K562 (cell line): ENCODE results near the gene LAP3. TPM values are rescaled to one million over a fixed set of nuclear protein-coding genes. Genes with fewer than 3 reads are reported as not detected.

Experiments
- ATAC-seq: fragments of 200-7000 bp; cut with Tn5 transposase; 3 replicates; pipeline ENCODE4 v1.9.1; 2020; ENCODE audit warnings: moderate library complexity
- BruUV-seq: library from RNA; stranded (reverse); fragments of 400-500 nt; replicated peaks from 2 replicates; lab custom pipeline; 2021; lab: Mats Ljungman, UMichigan
- CTCF ChIA-PET: fragments of 300-600 bp; formaldehyde crosslinking; extraction: SDS; loops from one replicate; lab custom pipeline; 2021; ENCODE audit warnings: low intra/inter-chr PET ratio; lab: Yijun Ruan, JAX
- POLR2A ChIA-PET: fragments of 300-600, 350-650 bp; sonication (Branson Sonifier 250); formaldehyde crosslinking; extraction: SDS; loops from one replicate; lab custom pipeline; 2021; ENCODE audit warnings: antibody characterized with exemption, inconsistent platforms; lab: Yijun Ruan, JAX
- DNase-seq, 4 experiments: peaks; one replicate each; pipeline versions ENCODE4 v3.0.0 to v3.0.0-alpha.2; 2011 to 2018; ENCODE audit warnings: low spot score in 3 of 4, mixed read lengths in 3 of 4; ENCODE audit errors: extremely low read depth in 1 of 4
- FAIRE-seq: peaks from 2 replicates; lab custom pipeline; 2011; peaks lifted over from hg19 to GRCh38; lab: Jason Lieb, UNC
- H2AFZ ChIP-seq: 2 replicates; pipeline ENCODE4 v1.6.0; 2011; ENCODE audit warnings: low read depth, low read length, control low read depth, inconsistent platforms
- H3K27ac ChIP-seq: fragments of 200-600 bp; 3 replicates; pipeline ENCODE4 v1.8.0; 2011; ENCODE audit warnings: low read depth, mild to moderate bottlenecking, control low read depth, inconsistent platforms, low read length, moderate library complexity, mixed read lengths; ENCODE audit errors: extremely low read depth
- H3K27me3 ChIP-seq, 2 experiments: fragments of 300-600 bp in 1 of 2; 2 replicates in 1 of 2; 3 replicates in 1 of 2; pipeline versions ENCODE4 v1.6.0 to v1.8.0; 2011; ENCODE audit warnings: inconsistent platforms in 2 of 2, low read length in 2 of 2, mild to moderate bottlenecking in 1 of 2, mixed read lengths in 1 of 2, moderate library complexity in 1 of 2; ENCODE audit not compliant: control insufficient read depth in 2 of 2, insufficient read depth in 2 of 2
- H3K36me3 ChIP-seq: fragments of 300-600 bp; 3 replicates; pipeline ENCODE4 v1.8.0; 2011; ENCODE audit warnings: mild to moderate bottlenecking, low read length, inconsistent platforms; ENCODE audit not compliant: control insufficient read depth, insufficient read depth
- H3K4me1 ChIP-seq, 2 experiments: fragments of 200-600 bp in 1 of 2; replicated peaks in 1 of 2; 2 replicates in 1 of 2; 3 replicates in 1 of 2; pipeline versions ENCODE4 v1.5.1 to v1.8.0; 2011; ENCODE audit warnings: inconsistent platforms in 2 of 2, low read length in 2 of 2, mild to moderate bottlenecking in 1 of 2, mixed read lengths in 1 of 2, moderate library complexity in 1 of 2; ENCODE audit not compliant: control insufficient read depth in 2 of 2, insufficient read depth in 2 of 2
- H3K4me2 ChIP-seq: 2 replicates; pipeline ENCODE4 v1.6.1; 2011; ENCODE audit warnings: low read length, control low read depth, inconsistent platforms, mixed read lengths; ENCODE audit not compliant: insufficient read depth
- H3K4me3 ChIP-seq: fragments of 200-600 bp; sonication (generic), shearing (Covaris generic); 2 replicates; pipeline ENCODE4 v1.5.1; 2016; ENCODE audit warnings: control low read depth, inconsistent platforms
- H3K79me2 ChIP-seq: fragments of 200-600 bp; 3 replicates; pipeline ENCODE4 v1.8.0; 2011; ENCODE audit warnings: low read length, inconsistent platforms; ENCODE audit not compliant: control insufficient read depth, insufficient read depth
- H3K9ac ChIP-seq, 2 experiments: 2 replicates each; pipeline versions ENCODE4 v1.6.0 to v1.6.1; 2011; ENCODE audit warnings: low read depth in 2 of 2, low read length in 2 of 2, control low read depth in 1 of 2, inconsistent platforms in 1 of 2, mild to moderate bottlenecking in 1 of 2, mixed read lengths in 1 of 2; ENCODE audit not compliant: insufficient read depth in 1 of 2
- H3K9me1 ChIP-seq: one replicate; pipeline ENCODE4 v1.6.0; 2011; ENCODE audit warnings: inconsistent platforms, mild to moderate bottlenecking, low read length, moderate library complexity; ENCODE audit not compliant: control insufficient read depth, insufficient read depth
- H3K9me3 ChIP-seq: replicated peaks from 2 replicates; pipeline ENCODE4 v1.5.1; 2011; ENCODE audit warnings: low read depth, low read length, inconsistent platforms; ENCODE audit not compliant: control insufficient read depth, insufficient read depth
- H4K20me1 ChIP-seq: replicated peaks from 2 replicates; pipeline ENCODE4 v1.6.1; 2011; ENCODE audit warnings: low read length, inconsistent platforms, mixed read lengths; ENCODE audit not compliant: control insufficient read depth, insufficient read depth
- GABPB1 ChIP-seq: sonication (generic); formaldehyde crosslinking; IDR thresholded peaks from 2 replicates; pipeline ENCODE4 v1.8.0; 2022; ENCODE audit warnings: mild to moderate bottlenecking, missing genetic modification reagents
- HEY1 ChIP-seq: fragments of 250-450 bp; sonication (Bioruptor Pico); IDR thresholded peaks from 2 replicates; pipeline ENCODE4 v1.5.0; 2020; ENCODE audit warnings: mild to moderate bottlenecking, moderate library complexity, borderline replicate concordance
- KDM4B ChIP-seq, 2 experiments: fragments of 450-650 bp in 1 of 2; sonication (generic) in 1 of 2; IDR thresholded peaks; 2 replicates each; pipeline ENCODE4 v1.6.1; 2016 to 2017; ENCODE audit warnings: borderline replicate concordance in 2 of 2, antibody characterized with exemption in 1 of 2, low read depth in 1 of 2, mild to moderate bottlenecking in 1 of 2
- MAFK ChIP-seq: IDR thresholded peaks from 2 replicates; pipeline ENCODE4 v1.6.1; 2011; ENCODE audit warnings: low read length, improper control_type of control experiment
- NR2C2 ChIP-seq, 2 experiments: fragments of 200-800 bp in 1 of 2; sonication (Bioruptor generic) in 1 of 2; sonication (generic) in 1 of 2; formaldehyde crosslinking in 1 of 2; IDR thresholded peaks; 2 replicates each; pipeline versions ENCODE4 v1.6.1 to v1.8.0; 2016 to 2022; ENCODE audit warnings: mild to moderate bottlenecking in 1 of 2, missing compliant biosample characterization in 1 of 2, missing genetic modification characterization in 1 of 2, missing genetic modification reagents in 1 of 2
- TAF9B ChIP-seq: fragments of 450-650 bp; IDR thresholded peaks from 2 replicates; pipeline ENCODE4 v1.6.1; 2018; ENCODE audit warnings: mild to moderate bottlenecking; ENCODE audit not compliant: partially characterized antibody
- TCF7 ChIP-seq: sonication (generic); IDR thresholded peaks from 2 replicates; pipeline ENCODE4 v1.6.1; 2016; ENCODE audit warnings: antibody characterized with exemption, borderline replicate concordance
- XRCC3 ChIP-seq: fragments of 450-650 bp; IDR thresholded peaks from 2 replicates; pipeline ENCODE4 v1.6.1; 2017; ENCODE audit warnings: mild to moderate bottlenecking, moderate library complexity
- ZNF551 ChIP-seq: fragments of 250-450 bp; sonication (Bioruptor Pico); IDR thresholded peaks from 2 replicates; pipeline ENCODE4 v1.5.0; 2021; ENCODE audit warnings: mild to moderate bottlenecking, moderate library complexity
- WGBS: fragments of 100-300 bp; shearing (Covaris generic); methylation state at CpG from one replicate; pipeline ENCODE4 v1.1.6; 2016; ENCODE audit warnings: low coverage, mixed read lengths; ENCODE audit not compliant: insufficient coverage; ENCODE audit errors: missing lambda C conversion rate; 5-methylcytosine and 5-hydroxymethylcytosine counted together
- in situ Hi-C: fragments of 300-500 bp; cut with MboI; formaldehyde crosslinking; loops from 4 replicates; pipeline ENCODE4 v1.15.0; 2018; ENCODE audit warnings: inconsistent platforms, mixed read lengths
- intact Hi-C: fragments of 100-400 bp; cut with micrococcal nuclease; formaldehyde crosslinking; loops from 2 replicates; pipeline ENCODE4 v1.14.2; 2022
- polyA plus RNA-seq, 8 experiments: library from polyadenylated mRNA; depleted of rRNA in 4 of 8; stranded (reverse) in 5 of 8; unstranded in 3 of 8; fragments of >200 nt; fragmentation: Nextera tagmentation in 2 of 8; fragmentation: Illumina TruSeq in 1 of 8; extraction: Ambion mirVana in 2 of 8; extraction: Trizol in 1 of 8; gene quantifications; 2 replicates each; pipeline versions ENCODE4 v1.2.1 to v1.2.3, GENCODE V29; 2011 to 2014; ENCODE audit warnings: inconsistent platforms in 1 of 8, missing spikeins in 1 of 8
- total RNA-seq, 7 experiments: library from RNA; depleted of rRNA in 6 of 7; stranded (reverse); fragments of >200 nt in 6 of 7; fragmentation: Illumina TruSeq in 2 of 7; extraction: Trizol in 2 of 7; gene quantifications; 2 replicates each; pipeline versions ENCODE4 v1.2.1 to v1.2.3, GENCODE V29; 2011 to 2021; ENCODE audit warnings: low replicate concordance in 1 of 7
- TF ChIP-seq, protein P1 (sequence below): fragments of 250-450 bp; sonication (Bioruptor Pico); IDR thresholded peaks from 2 replicates; pipeline ENCODE4 v1.8.0; 2021; ENCODE audit warnings: mild to moderate bottlenecking, moderate library complexity
- TF ChIP-seq, protein P2 (sequence below): sonication (generic); formaldehyde crosslinking; IDR thresholded peaks from 2 replicates; pipeline ENCODE4 v1.4.0; 2020; ENCODE audit warnings: mild to moderate bottlenecking, missing genetic modification reagents
- TF ChIP-seq, protein P3 (sequence below), 2 experiments: fragments of 250-450 bp in 1 of 2; fragments of 450-650 bp in 1 of 2; sonication (Bioruptor Pico) in 1 of 2; IDR thresholded peaks; 2 replicates each; pipeline versions ENCODE4 v1.6.1 to v1.8.0; 2016 to 2021; ENCODE audit warnings: mild to moderate bottlenecking in 2 of 2, moderate library complexity in 2 of 2, missing compliant biosample characterization in 1 of 2, missing genetic modification characterization in 1 of 2

LAP3 gene
- total and polyA plus RNA-seq, 9 of the 15 experiments (the other 6 are each of a cell fraction or from before 2014, with no cell fraction given): 82.3 to 170 (median 107) TPM

DNA sequence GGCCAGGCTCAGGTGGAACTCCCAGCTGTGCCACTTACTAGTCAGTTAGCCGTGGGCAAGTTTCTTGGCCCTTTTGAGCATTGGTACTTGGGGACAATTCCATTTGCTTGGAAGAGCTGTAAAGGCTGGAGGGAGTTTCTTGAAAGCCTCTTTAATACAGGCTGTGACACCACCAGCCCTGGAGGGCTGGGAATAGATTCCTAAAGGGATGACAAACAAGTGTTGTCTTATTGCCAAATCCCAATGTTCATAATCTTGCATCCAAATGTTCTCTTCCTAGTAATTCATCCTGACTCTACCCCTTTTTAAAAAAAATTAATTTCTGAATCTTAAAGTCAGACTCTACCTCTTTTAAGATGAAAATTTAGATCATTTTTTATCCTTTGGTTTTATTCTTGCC is 22.8 kb downstream of the LAP3 start:
- no peak for FAIRE-seq
- CTCF ChIA-PET: no interaction called here
- BruUV-seq: no TSS peak
- Histone ChIP-seq H3K9me3 (no peaks in the 10 kb centered on the region), H3K27ac (no peak overlapping the region), H3K9ac (no peak overlapping the region), H3K4me2 (no peak overlapping the region), H3K27me3 (no peaks in the 10 kb centered on the region), H3K4me3 (no peak overlapping the region), H3K9me1 (no peaks in the 10 kb centered on the region), H4K20me1 (no peaks in the 10 kb centered on the region), H3K36me3 (peaks cover 70% of the 10 kb centered on the region), H3K79me2 (no peaks in the 10 kb centered on the region), H2AFZ (no peak overlapping the region), H3K4me1 (no peaks in the 10 kb centered on the region)
- in situ Hi-C loops (no loop called here), intact Hi-C loops (no loop called here)
- POLR2A ChIA-PET: interaction anchor here (0.6 to 1.2 kb wide), 2 partner anchors 19 to 161 kb away, joined by 3 read pairs; no protein-coding TSS in a partner anchor
- no peak for ATAC-seq
- no peak for DNase-seq
- TF ChIP-seq TAF9B: no peak
- no peak for TF ChIP-seq NR2C2 (CRISPR knock-in tag; IDR thresholded peaks at IDR 0.05)
- no peak for TF ChIP-seq NR2C2 (tag; IDR thresholded peaks at IDR 0.05)
- TF ChIP-seq XRCC3: no peak
- 90% methylated on average over 1 of the region's 1 CpG for WGBS

DNA sequence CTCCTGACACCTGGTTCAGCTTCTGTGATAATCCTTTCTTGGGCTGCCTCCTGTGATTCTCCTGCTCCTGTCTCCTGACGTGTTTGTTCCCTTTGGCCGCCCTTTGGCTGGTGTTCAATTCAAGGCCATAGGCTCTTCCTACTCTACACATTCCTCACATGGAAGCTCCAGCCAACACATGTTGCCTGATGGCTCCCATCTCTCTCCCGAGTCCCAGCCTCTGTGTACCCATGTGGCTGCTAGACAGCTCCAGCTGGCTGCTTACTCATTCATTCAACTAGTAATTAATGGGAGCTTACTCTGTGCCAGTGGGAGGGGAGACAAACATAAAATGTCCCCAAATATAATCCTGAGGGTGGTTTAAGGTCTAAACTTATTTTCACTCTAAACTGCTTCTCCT is 28.2 kb downstream of the LAP3 start:
- intact Hi-C loops (no loop called here), in situ Hi-C loops (no loop called here)
- Histone ChIP-seq H3K27ac (no peak overlapping the region), H4K20me1 (no peaks in the 10 kb centered on the region), H3K79me2 (no peaks in the 10 kb centered on the region), H3K4me3 (no peak overlapping the region), H3K9me3 (no peaks in the 10 kb centered on the region), H3K36me3 (peaks cover 59% of the 10 kb centered on the region), H2AFZ (no peak overlapping the region), H3K27me3 (no peaks in the 10 kb centered on the region), H3K9me1 (no peaks in the 10 kb centered on the region), H3K4me1 (no peaks in the 10 kb centered on the region), H3K9ac (no peak overlapping the region), H3K4me2 (no peak overlapping the region)
- no TSS peak for BruUV-seq
- 89% methylated on average over 3 of the region's 3 CpGs for WGBS
- ATAC-seq: no peak
- CTCF ChIA-PET: no interaction called here
- FAIRE-seq: no peak
- no peak for DNase-seq
- POLR2A ChIA-PET: no interaction called here
- no peak for TF ChIP-seq TCF7
- no peak for TF ChIP-seq GABPB1
- TF ChIP-seq KDM4B (IDR thresholded peaks at IDR 0.05; ENCODE audit: borderline replicate concordance in 2 of 2, low read depth in 1 of 2): no peak
- no peak for TF ChIP-seq HEY1
- TF ChIP-seq, protein P1, sequence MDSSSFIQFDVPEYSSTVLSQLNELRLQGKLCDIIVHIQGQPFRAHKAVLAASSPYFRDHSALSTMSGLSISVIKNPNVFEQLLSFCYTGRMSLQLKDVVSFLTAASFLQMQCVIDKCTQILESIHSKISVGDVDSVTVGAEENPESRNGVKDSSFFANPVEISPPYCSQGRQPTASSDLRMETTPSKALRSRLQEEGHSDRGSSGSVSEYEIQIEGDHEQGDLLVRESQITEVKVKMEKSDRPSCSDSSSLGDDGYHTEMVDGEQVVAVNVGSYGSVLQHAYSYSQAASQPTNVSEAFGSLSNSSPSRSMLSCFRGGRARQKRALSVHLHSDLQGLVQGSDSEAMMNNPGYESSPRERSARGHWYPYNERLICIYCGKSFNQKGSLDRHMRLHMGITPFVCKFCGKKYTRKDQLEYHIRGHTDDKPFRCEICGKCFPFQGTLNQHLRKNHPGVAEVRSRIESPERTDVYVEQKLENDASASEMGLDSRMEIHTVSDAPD (CRISPR knock-in tag): no peak
- TF ChIP-seq MAFK: no peak
- TF ChIP-seq, protein P2, sequence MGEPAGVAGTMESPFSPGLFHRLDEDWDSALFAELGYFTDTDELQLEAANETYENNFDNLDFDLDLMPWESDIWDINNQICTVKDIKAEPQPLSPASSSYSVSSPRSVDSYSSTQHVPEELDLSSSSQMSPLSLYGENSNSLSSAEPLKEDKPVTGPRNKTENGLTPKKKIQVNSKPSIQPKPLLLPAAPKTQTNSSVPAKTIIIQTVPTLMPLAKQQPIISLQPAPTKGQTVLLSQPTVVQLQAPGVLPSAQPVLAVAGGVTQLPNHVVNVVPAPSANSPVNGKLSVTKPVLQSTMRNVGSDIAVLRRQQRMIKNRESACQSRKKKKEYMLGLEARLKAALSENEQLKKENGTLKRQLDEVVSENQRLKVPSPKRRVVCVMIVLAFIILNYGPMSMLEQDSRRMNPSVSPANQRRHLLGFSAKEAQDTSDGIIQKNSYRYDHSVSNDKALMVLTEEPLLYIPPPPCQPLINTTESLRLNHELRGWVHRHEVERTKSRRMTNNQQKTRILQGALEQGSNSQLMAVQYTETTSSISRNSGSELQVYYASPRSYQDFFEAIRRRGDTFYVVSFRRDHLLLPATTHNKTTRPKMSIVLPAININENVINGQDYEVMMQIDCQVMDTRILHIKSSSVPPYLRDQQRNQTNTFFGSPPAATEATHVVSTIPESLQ (CRISPR knock-in tag): no peak
- TF ChIP-seq, protein P3, sequence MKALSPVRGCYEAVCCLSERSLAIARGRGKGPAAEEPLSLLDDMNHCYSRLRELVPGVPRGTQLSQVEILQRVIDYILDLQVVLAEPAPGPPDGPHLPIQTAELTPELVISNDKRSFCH (CRISPR knock-in tag; IDR thresholded peaks at IDR 0.05): no peak
- TF ChIP-seq, protein P3 (tag; IDR thresholded peaks at IDR 0.05): no peak
- no peak for TF ChIP-seq ZNF551 (CRISPR knock-in tag)
